Liver (tissue), 3 donors: ENCODE data around the gene TRIM7.

Experiments used
- CTCF ChIP-seq: fragments of 150-350 bp; IDR thresholded peaks from 2 replicates; pipeline ENCODE4 v1.5.1; 2017; ENCODE audit warnings: improper control_type of control experiment, low read depth, low read length; ENCODE audit not compliant: missing input control
- EGR1 ChIP-seq, 2 donors: IDR thresholded peaks; 2 replicates each; pipeline ENCODE4 v1.6.1; 2016 to 2018; ENCODE audit warnings: antibody characterized with exemption in 2 of 2, low read depth in 2 of 2
- GABPA ChIP-seq, 2 donors: IDR thresholded peaks in 1 of 2; conservative IDR thresholded peaks in 1 of 2; 2 replicates each; pipeline ENCODE4 v1.6.1; 2016; ENCODE audit warnings: antibody characterized with exemption in 2 of 2, mild to moderate bottlenecking in 1 of 2, moderate library complexity in 1 of 2
- RAD21 ChIP-seq, 2 donors: IDR thresholded peaks; 2 replicates each; pipeline ENCODE4 v1.6.1; 2016; ENCODE audit warnings: antibody characterized with exemption in 2 of 2, mild to moderate bottlenecking in 2 of 2
- REST ChIP-seq: IDR thresholded peaks from 2 replicates; pipeline ENCODE4 v1.6.1; 2016; ENCODE audit warnings: antibody characterized with exemption, mild to moderate bottlenecking
- RXRA ChIP-seq, 2 donors: IDR thresholded peaks; 2 replicates each; pipeline ENCODE4 v1.6.1; 2017 to 2018; ENCODE audit warnings: antibody characterized with exemption in 2 of 2, mild to moderate bottlenecking in 1 of 2
- SP1 ChIP-seq: IDR thresholded peaks from 2 replicates; pipeline ENCODE4 v1.6.1; 2018; ENCODE audit warnings: antibody characterized with exemption, mild to moderate bottlenecking
- TAF1 ChIP-seq: conservative IDR thresholded peaks from 2 replicates; pipeline ENCODE4 v1.6.1; 2016; ENCODE audit warnings: antibody characterized with exemption, mild to moderate bottlenecking
- donor health status: healthy.
- donor health status: healthy.

GRCh38 chr5:181221105-181221791, 16.3 kb upstream of the TRIM7 start:
- TF ChIP-seq CTCF, result no peak
- TF ChIP-seq SP1, result no peak
- no peak for TF ChIP-seq TAF1
- no peak for TF ChIP-seq RXRA (IDR thresholded peaks at IDR 0.05)
- no peak for TF ChIP-seq EGR1 (IDR thresholded peaks at IDR 0.05; ENCODE audit: low read depth in 2 of 2)
- TF ChIP-seq RAD21 (IDR thresholded peaks at IDR 0.05), result no peak
- no peak for TF ChIP-seq REST
- TF ChIP-seq GABPA (IDR thresholded peaks at IDR 0.05 in 1 of 2, conservative IDR thresholded peaks at IDR 0.05 in 1 of 2), result no peak
